LoVo (cell line): Measurements from ENCODE around the gene PKP4.

ENCODE experiments used
- DNase-seq: peaks from one replicate; pipeline ENCODE4 v3.0.0-alpha.2; 2016; ENCODE audit warnings: low spot score

PKP4 gene

DNA sequence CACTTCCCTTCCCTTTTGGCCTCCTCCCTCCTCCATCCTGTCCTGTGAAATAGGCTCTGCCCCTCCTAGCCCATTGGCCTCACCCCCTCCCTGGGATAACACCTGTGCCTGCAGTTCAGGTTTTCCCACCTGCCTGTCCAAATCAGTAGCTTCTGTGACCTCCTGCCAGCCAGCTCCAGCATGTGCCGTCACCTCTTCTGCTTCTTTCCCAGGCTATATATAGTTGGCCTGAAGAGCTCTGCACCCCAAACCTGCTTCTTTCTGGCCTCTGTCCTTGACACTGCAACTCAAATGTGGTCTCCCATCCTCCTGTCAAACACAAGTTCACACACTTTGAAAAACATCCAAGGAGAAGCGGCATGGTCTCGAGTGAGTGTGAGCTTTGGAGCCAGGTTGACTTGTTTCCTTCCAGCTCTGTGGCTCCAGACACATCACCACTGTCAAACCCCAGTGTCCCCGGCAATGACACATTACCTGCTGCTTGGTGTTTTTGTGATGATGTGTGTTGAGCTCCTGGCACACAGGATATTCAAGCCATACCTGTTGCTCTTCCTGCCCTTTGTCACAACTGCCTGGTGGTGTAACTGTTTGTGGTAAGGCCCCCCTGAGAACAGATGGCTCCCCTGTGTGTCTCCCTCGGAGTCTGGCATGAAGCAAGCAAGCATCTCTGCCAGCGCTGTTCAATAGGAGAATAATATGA lies 194.8 kb downstream of the PKP4 start:
- DNase-seq, result no peak

DNA sequence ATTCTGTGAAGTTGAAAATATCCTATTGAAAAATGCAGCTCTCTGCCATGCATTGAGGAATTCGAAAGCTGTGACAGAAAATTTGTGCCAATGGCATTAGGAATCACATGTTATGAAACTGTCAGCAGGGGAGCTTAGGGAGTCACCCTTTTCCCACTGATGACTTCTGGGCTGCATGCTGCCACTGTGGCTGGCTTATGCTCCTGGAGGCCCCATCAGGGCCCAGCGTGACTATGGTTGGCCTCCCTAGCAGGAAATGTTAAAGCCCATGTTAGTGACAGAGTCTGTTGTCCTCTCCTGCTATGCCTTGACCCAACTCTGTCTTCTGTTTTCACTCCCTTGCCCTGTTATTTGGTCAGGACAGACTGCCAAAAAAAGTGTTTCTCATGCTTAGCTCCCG lies 198.9 kb downstream of the PKP4 start:
- DNase-seq, result no peak

DNA sequence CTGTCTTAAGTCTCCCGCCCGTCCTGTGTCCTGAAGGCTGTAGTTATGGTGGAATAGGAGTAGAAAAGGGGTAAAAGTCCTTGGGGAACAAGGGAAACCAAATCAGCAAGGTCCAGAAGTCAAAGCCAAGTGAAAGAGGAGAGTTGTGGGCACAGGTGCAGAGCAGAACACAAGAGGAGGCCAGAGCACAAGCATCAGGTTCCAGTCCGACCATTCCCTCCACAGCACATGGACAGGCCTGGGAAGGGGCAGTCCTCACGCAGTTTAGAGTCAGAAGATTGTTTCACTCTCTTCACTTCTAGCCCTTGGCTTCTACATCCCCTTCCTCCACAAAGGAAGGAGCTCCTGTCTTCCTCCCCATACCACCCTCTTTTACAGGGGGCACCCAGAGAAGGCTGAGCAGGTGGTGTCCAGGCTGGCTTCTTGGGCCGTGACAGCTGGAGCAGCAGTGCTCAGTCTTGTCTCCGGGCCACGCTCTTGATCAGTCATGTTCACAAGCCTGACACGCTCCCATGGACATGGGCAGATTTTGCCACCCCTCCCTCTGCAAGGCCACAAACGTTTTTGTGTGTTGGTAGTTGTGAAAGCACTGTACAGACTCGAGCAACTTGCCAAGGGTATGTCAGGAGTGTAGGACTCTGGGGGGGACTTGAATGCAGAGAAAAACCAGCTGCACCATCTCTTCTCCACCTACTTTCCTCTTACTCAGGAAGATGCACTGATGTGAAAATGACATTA lies 199.9 kb downstream of the PKP4 start:
- DNase-seq, result no peak

DNA sequence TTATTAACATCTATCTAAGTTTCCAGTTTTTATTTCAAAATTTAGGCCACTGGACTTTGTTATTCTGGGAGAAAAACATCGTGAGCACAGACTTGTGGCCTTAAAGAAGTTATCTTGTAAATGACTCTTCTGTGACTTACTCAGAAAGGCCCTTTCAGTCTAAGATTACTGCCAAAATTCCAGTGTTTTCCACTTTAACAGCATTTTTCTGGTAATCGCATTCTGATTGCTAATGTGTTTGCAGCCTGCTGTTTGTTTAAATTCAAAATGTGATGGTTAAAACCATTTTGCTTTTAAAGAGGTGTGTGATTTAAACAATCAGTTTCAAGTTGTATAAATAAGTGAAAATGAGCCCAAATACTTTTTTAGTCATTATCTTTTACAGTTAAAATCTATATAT lies 201.6 kb downstream of the PKP4 start:
- no peak for DNase-seq

DNA sequence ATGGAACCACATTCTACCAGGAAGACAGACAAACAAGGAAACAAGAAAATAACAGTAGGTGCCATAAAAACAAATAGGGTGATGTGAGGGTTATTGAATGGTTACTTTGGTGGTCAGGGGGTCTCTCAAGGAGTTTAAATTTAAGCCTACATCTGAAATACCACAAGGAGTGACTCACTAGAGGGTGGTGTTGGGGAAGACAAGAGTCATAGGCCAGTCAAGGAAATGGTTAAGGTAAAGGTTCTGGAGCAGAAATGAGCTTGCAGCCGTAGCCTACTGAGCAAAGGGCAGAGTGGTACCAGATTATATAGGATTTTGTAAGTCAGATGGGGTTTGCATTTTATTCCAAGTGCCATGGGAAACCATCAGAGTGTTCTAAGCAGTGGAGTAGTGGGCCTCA lies 202.7 kb downstream of the PKP4 start:
- no peak for DNase-seq

DNA sequence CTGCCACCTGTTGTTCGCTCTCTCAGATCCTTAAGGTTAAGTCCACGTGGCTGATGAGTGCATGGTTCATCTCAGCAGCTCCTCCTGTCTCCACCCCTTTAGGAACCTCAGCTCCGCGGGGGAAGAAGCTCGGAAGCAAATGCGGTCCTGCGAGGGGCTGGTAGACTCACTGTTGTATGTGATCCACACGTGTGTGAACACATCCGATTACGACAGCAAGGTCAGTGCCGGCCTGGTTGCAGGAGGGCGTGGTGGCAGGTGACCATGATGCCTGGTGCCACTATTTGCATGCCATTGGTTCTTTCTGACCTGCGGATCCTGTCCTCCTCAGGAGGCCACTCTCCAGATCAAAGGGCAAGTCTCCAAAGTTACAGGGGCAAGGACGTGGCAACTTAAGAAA lies 204.5 kb downstream of the PKP4 start:
- DNase-seq, result no peak

DNA sequence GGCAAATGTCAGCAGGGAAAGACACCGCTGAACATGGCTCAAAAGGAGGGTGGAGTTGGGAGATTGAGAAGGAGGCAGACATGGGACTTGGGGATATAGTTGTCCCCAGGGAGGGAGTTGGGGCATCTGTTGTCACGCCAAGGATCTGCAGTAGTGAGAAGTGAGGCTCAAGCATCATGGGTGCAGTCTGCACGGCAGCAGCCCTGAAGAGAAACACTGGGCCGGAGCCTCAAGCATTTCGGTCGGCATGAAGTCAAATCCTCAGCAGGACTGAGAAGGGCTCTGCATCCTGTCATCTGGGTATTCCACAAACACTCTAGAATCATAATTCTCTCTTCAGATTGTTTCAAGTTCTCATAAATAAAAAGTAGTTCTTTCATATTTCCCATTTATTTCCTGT lies 205.7 kb downstream of the PKP4 start:
- no peak for DNase-seq

DNA sequence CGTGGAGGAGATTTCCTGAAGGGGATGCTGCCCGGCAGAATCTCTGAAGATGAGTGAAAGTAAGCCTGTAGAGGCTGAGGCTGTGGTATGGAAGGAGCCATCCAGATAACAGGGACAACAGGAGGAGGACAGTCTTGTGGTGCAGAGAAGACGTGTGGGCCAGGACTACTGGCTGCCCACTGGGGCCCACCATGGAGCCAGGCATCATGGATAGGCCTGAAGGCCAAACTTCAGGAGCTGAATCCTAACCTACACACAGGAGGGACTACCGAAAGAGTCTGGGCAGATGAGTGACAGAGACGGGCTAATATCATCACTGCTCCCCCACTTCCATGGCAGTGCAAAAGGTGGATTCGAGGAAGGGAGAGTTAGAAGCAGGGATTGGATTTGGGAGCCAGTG lies 207.0 kb downstream of the PKP4 start:
- no peak for DNase-seq

DNA sequence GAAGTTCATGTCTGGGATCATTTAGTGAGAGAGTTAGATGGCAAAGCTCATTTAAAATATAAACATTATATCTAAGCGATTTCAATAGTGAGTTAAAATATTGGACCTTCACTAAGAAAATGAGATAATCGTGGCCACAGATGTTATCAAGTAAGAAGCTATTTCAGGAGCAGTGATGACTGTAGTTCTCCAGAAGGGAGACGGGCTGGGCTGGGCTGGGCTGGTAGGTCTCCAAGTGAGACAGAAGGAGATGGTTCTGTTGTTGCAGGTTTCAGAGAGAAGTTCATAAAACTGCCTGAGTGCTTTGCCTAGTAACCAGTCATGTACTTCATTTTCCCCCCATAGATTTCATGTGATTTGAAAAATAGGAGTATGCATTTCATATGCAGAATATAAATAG lies 208.2 kb downstream of the PKP4 start:
- no peak for DNase-seq

DNA sequence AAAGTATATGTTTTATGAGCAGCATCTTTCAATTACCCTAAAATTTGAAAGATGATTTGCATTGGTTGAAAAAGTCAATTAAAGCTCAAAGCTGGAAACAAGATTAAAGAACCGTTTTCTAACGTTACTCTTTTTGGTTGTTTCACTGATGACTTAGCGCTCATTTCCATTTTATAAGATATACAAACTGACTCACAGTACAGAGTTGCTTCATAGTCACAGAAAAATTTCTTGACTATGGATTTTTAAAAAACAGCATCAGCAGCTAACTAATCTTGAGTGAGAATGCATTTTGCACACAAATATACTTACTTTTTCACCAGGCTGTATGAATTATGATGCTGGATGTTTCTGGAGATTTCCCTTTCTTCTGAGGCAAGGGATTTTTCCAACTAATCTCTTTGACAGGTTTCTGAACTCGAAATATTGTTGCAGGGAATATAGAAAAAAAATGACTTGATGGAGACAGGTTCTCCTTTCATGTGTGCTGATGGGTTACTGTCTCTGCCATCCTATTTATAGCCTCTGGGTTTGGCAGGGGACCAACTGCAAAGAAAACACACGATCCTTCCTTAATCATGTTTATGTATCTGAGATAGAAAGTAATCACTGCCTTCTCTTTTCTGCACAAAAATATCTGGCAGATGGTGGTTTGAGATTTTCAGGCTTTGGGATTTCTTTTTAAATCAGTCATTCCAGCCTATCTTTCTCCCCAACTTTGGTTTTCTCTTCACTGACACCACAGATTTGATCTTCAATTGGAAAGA lies 209.0 kb downstream of the PKP4 start:
- DNase-seq, result no peak

DNA sequence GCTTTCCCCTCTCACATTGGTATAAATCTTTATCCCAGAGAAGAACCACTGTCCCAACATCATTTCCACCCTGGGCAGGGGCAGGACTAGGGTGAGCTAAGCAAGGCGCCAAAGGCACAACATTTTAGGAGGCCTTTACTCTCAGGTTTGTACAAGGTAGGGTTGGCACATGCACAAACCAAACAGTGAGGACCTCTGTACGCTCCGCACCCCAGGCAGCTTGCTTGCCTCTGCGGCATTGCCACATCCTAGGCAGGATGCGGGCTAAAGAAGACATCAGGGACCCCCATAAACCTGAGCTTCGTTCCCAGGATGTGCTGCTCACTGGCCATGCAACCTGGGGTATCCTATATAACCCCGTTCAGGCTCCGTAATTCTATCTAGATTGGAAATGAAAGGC lies 210.2 kb downstream of the PKP4 start:
- no peak for DNase-seq

DNA sequence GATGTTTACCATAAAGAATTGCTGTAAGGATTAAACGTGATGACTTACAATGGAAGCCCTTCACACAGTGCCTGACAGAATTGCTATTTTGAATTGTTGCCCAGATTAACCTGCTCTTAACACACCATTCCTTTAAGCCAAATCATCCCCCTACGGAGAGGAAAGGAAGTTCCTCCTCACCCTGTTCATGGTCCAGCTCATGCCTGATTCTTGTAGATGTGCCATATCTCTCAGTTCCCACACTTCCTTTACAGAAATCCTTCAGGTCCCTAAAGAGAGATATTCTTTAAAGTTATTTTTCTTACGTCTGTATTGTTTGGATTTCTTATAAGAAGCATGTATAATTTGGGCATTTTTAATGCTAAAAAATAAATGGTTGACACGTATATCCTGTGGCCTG lies 210.8 kb downstream of the PKP4 start:
- no peak for DNase-seq

DNA sequence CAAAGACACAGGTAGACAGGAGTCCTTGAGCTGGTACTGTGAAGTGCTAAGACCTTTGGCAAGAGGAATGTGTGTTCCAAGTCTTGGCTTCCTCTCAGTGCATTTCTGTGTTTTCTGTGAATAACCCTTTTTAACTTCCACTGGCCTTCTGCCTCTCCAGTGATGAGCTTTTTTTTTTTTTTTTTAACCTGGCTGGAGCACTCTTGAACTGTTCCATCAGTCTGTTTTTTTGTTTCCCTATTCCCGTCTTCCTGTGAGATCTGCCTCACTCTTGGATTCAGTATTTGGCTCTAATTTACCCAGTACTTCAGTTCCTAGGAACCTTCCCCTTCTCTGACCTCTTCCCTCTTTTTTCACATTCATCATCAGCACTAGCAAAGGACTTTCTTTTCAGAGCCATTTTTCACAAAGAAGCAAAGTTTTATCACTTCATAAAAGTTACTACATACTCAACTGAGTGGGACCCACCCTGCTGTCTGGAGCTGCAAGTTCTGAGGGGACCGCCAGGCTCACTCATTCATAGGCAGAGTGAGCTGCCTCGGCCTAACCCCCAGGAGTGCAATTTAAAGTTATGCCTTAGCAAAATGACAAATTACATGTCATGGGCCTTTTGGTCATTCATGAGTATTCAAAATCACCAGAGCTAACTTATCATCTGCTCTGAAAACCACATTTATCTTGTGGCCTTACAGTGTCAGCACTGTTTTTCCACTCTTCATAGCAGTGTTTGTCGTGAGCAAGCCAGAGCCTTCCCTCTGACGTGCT lies 211.4 kb downstream of the PKP4 start:
- DNase-seq, result no peak

DNA sequence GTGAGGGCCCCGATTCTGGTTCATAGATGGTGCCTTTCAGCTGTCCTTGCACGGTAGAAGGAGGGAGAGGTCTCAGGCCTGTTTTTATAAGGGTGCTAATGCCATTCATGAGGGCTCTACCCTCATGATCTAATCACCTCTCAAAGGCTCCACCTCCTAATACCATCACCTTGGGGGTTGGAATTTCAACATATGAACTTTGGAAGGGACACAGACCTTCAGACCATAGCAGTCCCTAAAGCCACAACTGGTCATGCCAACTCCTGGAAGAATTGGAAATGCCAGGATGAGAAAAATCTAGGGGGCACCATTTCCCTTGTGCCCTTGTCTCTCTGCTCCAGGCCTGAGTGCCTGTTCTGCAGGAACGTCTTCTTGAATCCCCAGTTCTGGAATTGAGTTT lies 213.5 kb downstream of the PKP4 start:
- no peak for DNase-seq

DNA sequence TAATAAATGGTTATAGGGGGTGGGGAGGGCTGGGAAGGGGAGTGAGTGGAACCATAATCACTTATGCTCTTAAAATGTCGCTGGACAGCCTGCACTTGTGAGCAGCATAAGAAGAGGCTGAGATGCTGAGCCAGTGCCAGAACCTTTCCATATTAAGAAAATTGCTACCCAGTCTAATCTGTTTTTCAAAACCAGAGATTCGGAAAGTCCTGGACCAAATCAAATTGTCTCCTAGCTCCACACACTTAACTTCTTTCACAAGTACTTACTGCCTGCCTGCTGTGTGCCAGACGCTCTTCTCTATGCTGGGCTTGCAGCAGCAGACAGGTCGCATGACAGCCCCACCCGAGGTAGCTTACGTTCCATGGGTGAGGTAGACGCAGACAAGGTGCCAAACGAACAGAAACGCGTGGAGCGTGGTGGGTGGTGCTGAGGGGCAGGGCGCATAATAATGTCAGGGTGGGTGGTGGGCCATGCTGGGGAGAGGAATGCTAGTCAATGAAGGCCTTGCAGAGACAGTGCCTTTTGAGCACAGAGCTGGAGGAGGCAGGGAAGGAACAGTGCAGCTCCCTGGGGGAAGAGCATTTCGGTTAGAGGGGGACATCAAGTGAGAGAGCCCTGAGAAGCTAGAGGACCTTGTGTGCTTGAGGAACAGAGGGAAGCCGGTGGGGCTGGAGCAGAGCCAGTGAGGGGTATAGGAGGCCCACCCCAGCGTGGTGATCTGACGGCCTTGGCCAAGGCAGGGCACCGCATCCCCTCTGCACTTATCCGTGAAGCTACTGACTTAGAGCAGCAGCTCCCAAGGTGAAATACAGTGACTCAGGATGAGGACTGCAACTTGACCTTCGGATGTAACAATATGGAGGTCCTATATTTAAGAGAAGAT lies 214.9 kb downstream of the PKP4 start:
- DNase-seq, result no peak

DNA sequence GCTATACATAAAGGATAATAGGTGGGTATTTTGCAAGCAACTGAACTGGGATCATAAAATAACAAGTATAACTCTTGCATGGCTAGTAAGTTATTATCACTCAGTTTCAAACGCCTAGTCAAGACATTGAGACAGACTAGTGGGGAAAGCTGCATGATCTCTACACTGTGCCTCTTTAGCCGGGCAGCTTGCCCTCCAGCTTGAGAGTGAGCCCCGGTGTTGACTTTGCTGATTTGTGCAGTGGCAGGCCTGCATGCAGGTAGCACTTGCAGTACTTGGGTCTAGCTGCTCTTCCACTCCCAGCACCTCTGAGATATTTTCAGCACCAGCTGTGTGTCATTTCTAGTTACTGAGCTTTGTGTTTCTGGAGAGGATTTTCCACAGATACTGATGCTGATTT lies 219.5 kb downstream of the PKP4 start:
- DNase-seq, result no peak

DNA sequence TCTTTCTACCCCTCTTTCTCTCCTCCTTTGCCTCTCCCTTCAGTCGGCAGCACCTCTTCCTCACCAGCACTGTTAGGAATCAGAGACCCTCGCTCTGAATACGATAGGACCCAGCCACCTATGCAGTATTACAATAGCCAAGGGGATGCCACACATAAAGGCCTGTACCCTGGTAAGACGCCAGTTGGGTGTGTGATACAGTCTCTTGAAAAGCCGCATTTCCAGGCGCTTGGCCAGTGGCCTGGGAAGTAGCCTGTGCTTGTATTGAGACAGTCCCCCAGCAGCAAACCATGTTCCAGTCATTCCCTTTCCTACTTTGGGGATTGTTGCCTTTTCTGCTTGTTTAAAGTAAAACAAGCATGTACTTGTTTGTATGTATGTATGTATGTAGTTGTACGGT lies 219.9 kb downstream of the PKP4 start:
- no peak for DNase-seq

DNA sequence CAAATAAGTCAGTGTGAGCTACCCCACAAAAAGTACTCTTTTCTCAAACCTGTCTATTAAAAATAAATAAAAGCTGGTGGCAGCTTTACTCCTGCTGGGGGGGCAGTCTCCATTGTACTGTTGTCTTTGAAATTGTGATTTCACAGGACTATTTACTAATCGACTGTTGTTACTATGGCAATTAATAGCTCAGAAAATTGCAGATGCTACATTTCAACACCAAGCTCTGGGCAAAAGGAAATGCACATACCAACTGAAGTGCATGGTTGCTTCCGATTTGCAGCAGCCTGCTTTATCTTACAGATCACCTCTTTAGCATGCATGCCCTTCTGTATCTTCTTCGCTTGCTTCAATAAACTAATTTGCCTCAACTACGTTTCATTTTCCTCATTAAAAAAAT lies 220.8 kb downstream of the PKP4 start:
- no peak for DNase-seq

DNA sequence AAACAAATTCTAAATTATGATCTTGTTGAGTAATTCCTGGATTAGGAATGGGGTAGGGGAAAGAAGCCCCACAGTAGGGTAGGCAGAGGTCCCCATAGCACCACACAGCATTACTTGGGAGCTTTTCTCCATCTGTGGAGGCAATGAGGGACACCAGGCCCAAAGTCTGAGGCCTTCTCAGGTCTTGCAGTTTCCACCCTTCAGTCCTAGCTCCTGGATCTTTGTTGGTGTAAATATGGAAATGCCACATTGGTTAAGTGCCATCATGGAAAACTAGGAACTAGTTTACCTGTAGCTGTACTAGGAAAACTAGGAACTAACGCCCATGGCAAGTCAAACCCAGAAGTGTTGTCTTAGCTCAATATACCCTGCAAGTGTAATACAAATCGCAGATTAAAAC lies 225.1 kb downstream of the PKP4 start:
- DNase-seq, result no peak

DNA sequence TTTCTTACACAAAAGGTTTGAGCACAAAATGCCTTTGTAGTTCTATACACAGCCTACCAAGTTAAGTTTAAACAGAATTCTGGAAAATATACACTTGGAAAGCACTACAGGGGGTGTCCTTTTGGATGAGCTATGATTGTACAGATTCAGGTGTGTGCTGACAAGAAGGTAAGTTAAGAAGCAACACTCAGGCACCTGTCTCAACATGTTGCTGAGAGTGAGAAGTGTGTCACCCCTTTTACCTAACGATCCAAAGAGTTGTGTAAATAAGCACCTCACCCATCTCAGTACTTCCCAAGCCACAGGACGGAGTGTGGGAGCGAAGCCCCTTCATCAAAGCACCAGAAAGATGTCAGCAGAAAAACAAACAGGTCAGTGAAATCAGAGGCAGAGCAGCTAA lies 228.9 kb downstream of the PKP4 start:
- DNase-seq, result no peak

DNA sequence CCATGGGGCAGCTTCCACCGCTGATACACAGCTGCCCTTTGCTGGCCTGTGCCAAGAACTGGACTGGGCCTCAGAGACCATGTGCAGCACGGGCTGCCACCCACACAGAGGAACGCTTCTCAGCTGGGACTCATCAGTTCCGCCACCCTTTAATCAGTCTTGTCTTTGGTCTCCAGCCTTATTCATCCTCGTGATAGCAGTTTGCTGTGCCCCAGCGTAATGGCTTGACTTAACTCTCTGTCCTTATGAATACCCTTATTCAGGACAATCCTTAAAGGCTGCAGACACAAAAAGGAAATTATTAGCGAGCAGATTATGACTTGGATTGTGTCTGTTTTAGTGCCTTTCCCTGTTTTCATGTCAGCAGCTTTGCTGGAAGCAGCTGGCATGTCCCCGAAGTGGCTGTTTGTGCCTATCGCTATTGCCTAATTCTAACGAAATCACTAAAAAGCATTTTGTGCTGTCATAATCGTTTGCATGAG lies 229.5 kb downstream of the PKP4 start:
- no peak for DNase-seq
